ENCODE measurements around the gene MARVELD2.
A peak's percentile ranks its signal among the peaks of the same experiment; 100 is the strongest.
"Not testable (repeated sequence)": the region's sequence is repeated elsewhere in the genome, so short reads cannot be mapped to it uniquely, and the experiment has no call there.

Gene MARVELD2

GRCh38 chr5:69414885-69415583 lies at the start of gene MARVELD2:
Gene MARVELD2, plus strand, starts transcription at chr5:69415116. Its CDS starts 4,270 bp downstream, at chr5:69419386.
- peak; percentile 91 for DNase-seq

GRCh38 chr5:69367697-69368279 lies 47.1 kb upstream of the MARVELD2 start:
- no peak for DNase-seq

GRCh38 chr5:69368458-69369339 lies 46.2 kb upstream of the MARVELD2 start:
- DNase-seq, result peak; percentile 40 to 42

DNA sequence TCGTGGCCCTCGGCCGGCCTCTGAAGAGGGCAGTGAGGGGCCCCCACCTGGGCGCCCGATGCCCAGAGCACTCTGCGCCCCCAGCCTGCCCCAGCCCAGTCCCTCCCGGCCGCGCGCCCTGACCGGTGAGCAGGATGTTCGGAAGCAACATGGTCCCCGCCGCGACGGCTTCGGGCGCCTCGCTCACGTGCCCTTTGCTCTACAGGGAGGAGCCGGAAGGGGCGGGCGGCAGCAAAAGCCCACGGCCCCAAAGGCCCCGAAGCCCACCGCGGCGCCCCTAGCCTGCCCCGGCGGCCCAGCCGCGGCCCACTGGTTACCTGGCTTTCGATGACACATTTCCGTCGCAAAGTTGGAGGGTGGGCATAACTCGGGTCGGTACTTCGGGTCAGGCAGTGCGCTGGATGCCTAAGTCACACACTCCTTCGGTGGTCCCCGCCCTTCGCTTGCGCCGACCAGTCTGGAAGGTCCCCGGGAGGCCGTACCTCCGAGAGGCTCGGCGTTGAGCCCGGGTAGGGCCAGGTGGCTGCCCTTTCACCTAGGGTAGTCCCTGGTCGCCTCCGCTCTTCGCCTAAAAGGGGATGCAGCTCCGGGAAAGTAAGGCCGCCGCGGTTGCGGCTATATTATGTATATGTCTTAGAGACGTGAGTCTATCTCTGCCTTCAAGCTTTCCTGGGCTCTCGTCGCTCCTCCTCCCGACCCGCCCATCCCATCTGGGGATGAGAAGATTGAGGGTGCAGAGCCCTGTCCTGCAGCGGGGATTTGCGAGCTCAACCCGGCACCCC lies 45.4 kb upstream of the MARVELD2 start, which contains the start of the genes AK6, RAD17 and TAF9:
TSS of gene AK6 (minus strand) at position 181 of the 782 bp plus-strand sequence. CDS start at position 151, 30 bp downstream.
TSS of gene RAD17 (plus strand) at position 479 of the 782 bp plus-strand sequence. CDS start 2,391 bp downstream, outside the sequence.
TSS of gene TAF9 (minus strand) at position 181 of the 782 bp plus-strand sequence. CDS start 3,783 bp downstream, outside the sequence.
- peak; percentile 81 to 85 for DNase-seq

DNA sequence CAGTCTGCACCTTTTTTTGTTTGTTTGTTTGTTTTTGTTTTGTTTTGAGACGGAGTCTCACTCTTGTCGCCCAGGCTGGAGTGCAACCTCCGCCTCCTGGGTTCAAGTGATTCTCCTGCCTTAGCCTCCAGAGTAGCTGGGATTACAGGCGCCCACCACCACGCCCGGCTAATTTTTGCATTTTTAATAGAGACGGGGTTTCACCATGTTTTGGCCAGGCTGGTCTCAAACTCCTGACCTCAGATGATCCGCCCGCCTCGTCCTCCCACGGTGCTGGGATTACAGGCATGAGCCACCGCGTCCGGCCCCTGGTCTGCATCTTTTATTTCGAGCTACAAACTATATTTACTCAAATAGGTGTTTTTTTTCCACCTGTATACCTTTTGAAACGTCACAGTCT lies 44.6 kb upstream of the MARVELD2 start:
- DNase-seq, result not testable (repeated sequence)

DNA sequence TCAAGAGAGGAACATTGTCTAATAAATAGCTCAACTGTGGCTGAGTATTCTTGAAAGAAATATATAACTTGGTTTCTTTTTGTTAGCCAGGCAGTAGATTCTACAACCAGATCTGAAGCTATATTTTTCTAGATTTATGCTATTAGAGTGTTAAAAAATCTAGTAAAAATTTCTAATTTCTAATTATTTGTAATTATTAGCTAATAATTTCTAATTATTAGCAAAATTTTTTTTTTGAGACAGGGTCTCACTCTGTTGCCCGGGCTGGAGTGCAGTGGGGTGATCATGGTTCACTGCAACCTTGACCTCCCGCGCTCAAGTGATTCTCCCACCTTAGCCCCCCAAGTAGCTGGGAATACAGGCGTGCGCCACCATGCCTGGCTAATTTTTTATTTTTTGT lies 42.5 kb upstream of the MARVELD2 start:
- DNase-seq, result no peak

DNA sequence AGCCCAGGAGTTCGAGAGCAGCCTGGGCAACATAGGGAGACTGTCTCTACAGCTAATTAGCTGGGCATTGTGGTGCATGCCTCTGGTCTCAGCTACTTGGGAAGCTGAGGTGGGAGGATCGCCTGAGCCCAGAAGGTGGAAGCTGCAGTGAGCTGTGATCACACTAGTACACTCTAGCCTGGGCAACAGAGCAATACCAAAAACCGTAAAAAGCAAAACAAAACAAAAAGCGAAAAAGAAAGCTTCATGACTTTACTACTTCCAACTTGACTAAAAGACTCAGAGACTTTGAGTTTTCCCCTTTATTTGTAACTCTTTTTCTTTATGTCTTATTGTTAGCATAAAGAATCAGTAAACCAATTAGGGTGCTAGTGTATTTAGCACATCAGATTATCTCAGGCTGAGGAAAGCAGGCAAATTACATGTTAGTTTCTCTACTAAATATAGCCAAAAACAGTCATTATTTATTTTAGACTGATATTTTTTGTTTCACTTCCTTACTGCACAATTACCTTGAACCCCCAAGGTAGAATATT lies 39.9 kb upstream of the MARVELD2 start:
- no peak for DNase-seq

DNA sequence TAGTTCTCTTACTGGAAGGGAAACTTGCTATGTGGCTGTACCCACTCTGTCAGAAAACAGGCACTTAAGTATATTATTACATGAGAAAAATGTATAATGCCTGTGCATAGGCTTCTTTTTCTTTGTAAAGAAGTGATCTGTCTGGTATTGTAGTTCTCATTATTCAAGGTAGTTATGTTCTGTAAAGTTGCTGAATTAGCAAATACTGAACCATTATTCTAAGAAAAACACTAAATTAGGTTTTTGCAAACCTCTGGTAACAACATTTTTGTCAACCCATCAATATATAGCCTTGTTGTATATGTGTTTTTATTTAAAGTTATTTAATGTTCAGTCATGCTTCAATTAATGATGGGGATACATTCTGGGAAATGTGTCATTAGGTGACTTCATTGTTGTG lies 36.5 kb upstream of the MARVELD2 start:
- DNase-seq, result no peak

GRCh38 chr5:69404659-69405330 lies 10.1 kb upstream of the MARVELD2 start:
- DNase-seq, result no peak

DNA sequence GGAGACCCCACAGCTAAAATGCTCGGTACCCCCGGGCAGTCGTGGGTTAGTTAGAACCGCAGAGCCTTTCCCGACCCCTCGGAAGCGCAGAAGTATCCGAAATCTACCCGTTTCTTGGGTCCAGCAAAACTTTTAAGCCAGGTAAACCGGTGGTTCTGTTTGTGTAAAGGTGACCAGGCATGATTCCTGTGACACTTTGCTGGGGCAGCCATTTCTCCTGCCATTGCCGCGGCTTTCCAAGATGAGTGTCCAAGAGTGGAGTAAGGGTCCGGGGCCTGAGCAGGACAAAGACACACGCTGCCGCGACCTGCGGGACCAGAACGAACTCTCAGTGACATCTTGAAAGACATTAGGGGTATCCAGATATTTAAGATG lies 655 bp downstream of the MARVELD2 start:
- DNase-seq, result peak in 1 of 2 experiments; percentile 9

- no peak for DNase-seq
Observed at GRCh38 chr5:69416180-69416579, 1.3 kb downstream of the MARVELD2 start.

- DNase-seq, result no peak
Observed at GRCh38 chr5:69416699-69417098, 1.8 kb downstream of the MARVELD2 start.

- DNase-seq, result no peak
Observed at GRCh38 chr5:69418554-69418953, 3.6 kb downstream of the MARVELD2 start.

GRCh38 chr5:69431424-69432303 lies 16.7 kb downstream of the MARVELD2 start:
- DNase-seq, result no peak

GRCh38 chr5:69432412-69433206 lies 17.7 kb downstream of the MARVELD2 start:
- no peak for DNase-seq

- DNase-seq, result not testable (repeated sequence)
Observed at GRCh38 chr5:69435276-69435884, 20.5 kb downstream of the MARVELD2 start.

- no peak for DNase-seq
Observed at GRCh38 chr5:69444127-69444754, 29.3 kb downstream of the MARVELD2 start.

DNA sequence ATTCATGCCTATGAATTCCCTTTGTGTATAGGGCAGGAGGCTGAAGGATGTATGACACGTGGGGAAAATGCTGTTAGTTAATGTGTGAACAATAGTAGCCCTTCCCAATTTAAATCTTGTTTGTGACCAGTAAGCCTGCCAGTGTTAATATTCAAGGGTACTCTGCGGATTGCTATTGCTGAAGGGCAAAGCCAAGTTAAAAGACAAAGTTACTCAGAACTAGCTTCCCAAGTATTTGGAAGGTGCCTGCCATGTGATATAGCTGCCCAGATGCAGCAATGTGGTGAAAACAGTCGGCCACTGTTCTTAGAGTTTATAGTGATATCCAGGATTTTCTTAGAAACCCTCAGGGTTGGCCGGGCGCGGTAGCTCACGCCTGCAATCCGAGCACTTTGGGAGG lies 34.6 kb downstream of the MARVELD2 start:
- no peak for DNase-seq

- DNase-seq, result no peak
Observed at GRCh38 chr5:69450116-69450515, 35.2 kb downstream of the MARVELD2 start.

All from NCI-H2081 (cell line).